PC-9 (cell line): ENCODE data around the gene PFDN4.

ENCODE experiments used
- CTCF ChIP-seq: fragments of 200-600 bp; sonication (generic); conservative IDR thresholded peaks from 2 replicates; pipeline ENCODE4 v1.6.1; 2017; ENCODE audit warnings: mixed run types, antibody characterized with exemption, mild to moderate bottlenecking, moderate library complexity
- EZH2 ChIP-seq: fragments of 200-600 bp; sonication (generic); IDR thresholded peaks from 2 replicates; pipeline ENCODE4 v1.8.0; 2017; ENCODE audit warnings: antibody characterized with exemption, low read depth

- TF ChIP-seq CTCF (no peak), EZH2 (no peak)
Observed at GRCh38 chr20:54204481-54204880, 3.4 kb upstream of the PFDN4 start.
